H1 (cell line): ENCODE data around the gene TADA2B. TPM values are rescaled to one million over a fixed set of nuclear protein-coding genes. Genes with fewer than 3 reads are reported as not detected.

Experiments
- CTCF ChIA-PET: fragments of 300-600 bp; sonication (Branson Sonifier 250); formaldehyde crosslinking; loops from one replicate; lab custom pipeline; 2021; ENCODE audit not compliant: partially characterized antibody; lab: Charles Lee
- POLR2A ChIA-PET: fragments of 300-600 bp; sonication (Branson Sonifier 250); formaldehyde crosslinking; loops from one replicate; lab custom pipeline; 2021; ENCODE audit warnings: inconsistent platforms; ENCODE audit not compliant: partially characterized antibody; lab: Charles Lee
- DNase-seq, 2 experiments: peaks; one replicate each; pipeline versions ENCODE4 v3.0.0 to v3.0.0-alpha.2; 2010 to 2022; ENCODE audit warnings: low spot score in 2 of 2, low read depth in 1 of 2, mixed read lengths in 1 of 2
- FAIRE-seq: peaks from 2 replicates; lab custom pipeline; 2011; peaks lifted over from hg19 to GRCh38; lab: Jason Lieb, UNC
- H2AFZ ChIP-seq: 2 replicates; pipeline ENCODE4 v1.8.1; 2012; ENCODE audit warnings: low read length, inconsistent platforms
- H2AK5ac ChIP-seq: 2 replicates; pipeline ENCODE4 v1.6.1; 2013; ENCODE audit warnings: low read depth, low read length
- H2BK120ac ChIP-seq: replicated peaks from 2 replicates; pipeline ENCODE3; 2013; ENCODE audit warnings: low read depth, low read length, inconsistent platforms
- H2BK12ac ChIP-seq: 2 replicates; pipeline ENCODE4 v1.6.1; 2013; ENCODE audit warnings: low read depth, low read length
- H2BK15ac ChIP-seq: 2 replicates; pipeline ENCODE4 v1.6.1; 2013; ENCODE audit warnings: low read length
- H2BK20ac ChIP-seq: 2 replicates; pipeline ENCODE4 v1.6.1; 2013; ENCODE audit warnings: low read length
- H2BK5ac ChIP-seq: 2 replicates; pipeline ENCODE4 v1.6.1; 2013; ENCODE audit warnings: low read depth, low read length
- H3K14ac ChIP-seq: 2 replicates; pipeline ENCODE4 v1.6.1; 2013; ENCODE audit warnings: inconsistent platforms; ENCODE audit not compliant: insufficient read length
- H3K18ac ChIP-seq: 2 replicates; pipeline ENCODE4 v1.6.1; 2013; ENCODE audit warnings: low read length; ENCODE audit errors: extremely low read depth
- H3K23ac ChIP-seq: 2 replicates; pipeline ENCODE4 v1.6.1; 2013; ENCODE audit warnings: inconsistent platforms; ENCODE audit not compliant: insufficient read length
- H3K23me2 ChIP-seq: 2 replicates; pipeline ENCODE4 v1.6.1; 2013; ENCODE audit warnings: low read depth, low read length
- H3K27ac ChIP-seq: 2 replicates; pipeline ENCODE4 v1.6.1; 2011; ENCODE audit warnings: low read depth, low read length, inconsistent platforms
- H3K27me3 ChIP-seq, 4 experiments: replicated peaks in 1 of 4; 1 replicate in 1 of 4; 2 replicates in 3 of 4; pipeline versions ENCODE4 v1.6.1 to v1.8.1; 2011 to 2013; ENCODE audit warnings: low read length in 3 of 4, mild to moderate bottlenecking in 3 of 4, inconsistent platforms in 2 of 4, mixed read lengths in 2 of 4, moderate library complexity in 1 of 4; ENCODE audit not compliant: control insufficient read depth in 3 of 4, insufficient read depth in 3 of 4; ENCODE audit errors: extremely low read depth in 1 of 4
- H3K36me3 ChIP-seq, 4 experiments: 2 replicates each; pipeline versions ENCODE4 v1.6.1 to v1.8.1; 2011 to 2013; ENCODE audit warnings: mild to moderate bottlenecking in 4 of 4, low read length in 3 of 4, moderate library complexity in 2 of 4, control low read depth in 1 of 4, inconsistent platforms in 1 of 4; ENCODE audit not compliant: insufficient read depth in 4 of 4, control insufficient read depth in 2 of 4
- H3K4ac ChIP-seq: replicated peaks from 2 replicates; pipeline ENCODE3; 2013; ENCODE audit warnings: low read length, low read depth, mixed read lengths, inconsistent platforms; ENCODE audit not compliant: insufficient read length
- H3K4me1 ChIP-seq, 4 experiments: replicated peaks in 1 of 4; 1 replicate in 1 of 4; 2 replicates in 3 of 4; pipeline versions ENCODE4 v1.6.1 to v1.8.1; 2011 to 2013; ENCODE audit warnings: low read length in 3 of 4, inconsistent platforms in 2 of 4, mixed read lengths in 1 of 4; ENCODE audit not compliant: insufficient read depth in 4 of 4, control insufficient read depth in 3 of 4
- H3K4me2 ChIP-seq, 2 experiments: 2 replicates each; pipeline versions ENCODE4 v1.6.1 to v1.8.1; 2011 to 2013; ENCODE audit warnings: low read depth in 2 of 2, low read length in 2 of 2, control low read depth in 1 of 2, inconsistent platforms in 1 of 2, mild to moderate bottlenecking in 1 of 2; ENCODE audit not compliant: insufficient read depth in 1 of 2
- H3K4me3 ChIP-seq, 4 experiments: fragments of 200-600, 300-600 bp in 1 of 4; sonication (generic), shearing (Covaris generic), sonication (Bioruptor Twin) in 1 of 4; 2 replicates each; pipeline versions ENCODE4 v1.5.1 to v1.8.1; 2011 to 2016; ENCODE audit warnings: low read length in 4 of 4, low read depth in 3 of 4, control low read depth in 2 of 4, inconsistent platforms in 2 of 4, mild to moderate bottlenecking in 2 of 4, mixed read lengths in 1 of 4, moderate library complexity in 1 of 4; ENCODE audit not compliant: insufficient read depth in 2 of 4; ENCODE audit errors: extremely low read depth in 1 of 4
- H3K56ac ChIP-seq: replicated peaks from 2 replicates; pipeline ENCODE3; 2013; ENCODE audit warnings: low read depth, mild to moderate bottlenecking, mixed read lengths, low read length, inconsistent platforms; ENCODE audit not compliant: insufficient read length
- H3K79me1 ChIP-seq: 2 replicates; pipeline ENCODE4 v1.6.1; 2013; ENCODE audit warnings: low read depth, low read length, control low read depth
- H3K79me2 ChIP-seq, 2 experiments: 2 replicates each; pipeline versions ENCODE4 v1.6.1 to v1.8.1; 2012 to 2013; ENCODE audit warnings: low read length in 2 of 2, mild to moderate bottlenecking in 2 of 2, inconsistent platforms in 1 of 2; ENCODE audit not compliant: insufficient read depth in 2 of 2, control insufficient read depth in 1 of 2
- H3K9ac ChIP-seq, 4 experiments: replicated peaks in 1 of 4; 1 replicate in 1 of 4; 2 replicates in 3 of 4; pipeline versions ENCODE4 v1.6.1 to v1.8.1; 2011 to 2013; ENCODE audit warnings: low read depth in 3 of 4, low read length in 3 of 4, control low read depth in 2 of 4, mild to moderate bottlenecking in 2 of 4, moderate library complexity in 2 of 4, inconsistent platforms in 1 of 4; ENCODE audit errors: extremely low read depth in 1 of 4
- H3K9me3 ChIP-seq, 2 experiments: 2 replicates each; pipeline versions ENCODE4 v1.6.1 to v1.8.1; 2012 to 2013; ENCODE audit warnings: mild to moderate bottlenecking in 2 of 2, moderate library complexity in 2 of 2, control low read depth in 1 of 2, inconsistent platforms in 1 of 2, low read depth in 1 of 2, low read length in 1 of 2, mixed read lengths in 1 of 2; ENCODE audit not compliant: insufficient read depth in 2 of 2
- H4K20me1 ChIP-seq, 2 experiments: replicated peaks in 1 of 2; 2 replicates each; pipeline versions ENCODE3 to v1.8.1; 2011 to 2013; ENCODE audit warnings: inconsistent platforms in 2 of 2, low read length in 2 of 2, mild to moderate bottlenecking in 1 of 2; ENCODE audit not compliant: insufficient read depth in 2 of 2, control insufficient read depth in 1 of 2
- H4K5ac ChIP-seq: 2 replicates; pipeline ENCODE4 v1.6.1; 2013; ENCODE audit warnings: low read length, low read depth, mixed read lengths, inconsistent platforms; ENCODE audit not compliant: insufficient read length
- H4K8ac ChIP-seq: 2 replicates; pipeline ENCODE4 v1.8.0; 2013; ENCODE audit warnings: mild to moderate bottlenecking, moderate library complexity, low read length, inconsistent platforms; ENCODE audit not compliant: insufficient read depth; ENCODE audit errors: extremely low read depth
- H4K91ac ChIP-seq: replicated peaks from 2 replicates; pipeline ENCODE3; 2013; ENCODE audit warnings: low read length, mixed read lengths, inconsistent platforms; ENCODE audit not compliant: insufficient read length
- ATF3 ChIP-seq: IDR thresholded peaks from 2 replicates; pipeline ENCODE4 v1.6.1; 2011; ENCODE audit warnings: low read depth, mild to moderate bottlenecking, low read length; ENCODE audit not compliant: insufficient read depth
- E2F6 ChIP-seq: IDR thresholded peaks from 2 replicates; pipeline ENCODE4 v1.6.1; 2012; ENCODE audit warnings: inconsistent platforms
- HDAC2 ChIP-seq, 2 experiments: fragments of 300-600 bp in 1 of 2; sonication (generic) in 1 of 2; IDR thresholded peaks; 2 replicates each; pipeline ENCODE4 v1.6.1; 2011 to 2012; ENCODE audit warnings: low read depth in 2 of 2, low read length in 2 of 2, mild to moderate bottlenecking in 2 of 2, moderate library complexity in 2 of 2, borderline replicate concordance in 1 of 2, inconsistent platforms in 1 of 2
- KDM4A ChIP-seq: IDR thresholded peaks from one replicate; pipeline ENCODE4 v1.7.1; 2012; ENCODE audit warnings: low read depth, mild to moderate bottlenecking, moderate library complexity, low read length, inconsistent platforms; ENCODE audit not compliant: severe bottlenecking
- POLR2A ChIP-seq, 2 experiments: IDR thresholded peaks; 1 replicate in 1 of 2; 2 replicates in 1 of 2; pipeline ENCODE4 v1.6.1; 2011; ENCODE audit warnings: low read depth in 2 of 2, low read length in 2 of 2, mild to moderate bottlenecking in 2 of 2; ENCODE audit errors: control extremely low read depth in 1 of 2
- RNF2 ChIP-seq: fragments of 200-900, 300-1000 bp; sonication (generic); IDR thresholded peaks from 2 replicates; pipeline ENCODE4 v1.7.1; 2016; ENCODE audit warnings: borderline replicate concordance, low read depth, mild to moderate bottlenecking, antibody characterized with exemption, low read length; ENCODE audit not compliant: poor library complexity, severe bottlenecking; ENCODE audit errors: missing control alignments
- SP1 ChIP-seq: IDR thresholded peaks from 2 replicates; pipeline ENCODE4 v1.6.1; 2011; ENCODE audit warnings: low read depth, low read length
- WGBS, 2 experiments: shearing (Covaris generic) in 1 of 2; methylation state at CpG; one replicate each; pipeline versions ENCODE4 v1.1.6 to v1.1.7; 2013 to 2015; ENCODE audit warnings: low lambda C conversion rate in 2 of 2, mixed read lengths in 2 of 2, inconsistent platforms in 1 of 2, low coverage in 1 of 2, missing lambda C conversion rate in 1 of 2; ENCODE audit not compliant: insufficient replicate concordance in 2 of 2, insufficient coverage in 1 of 2, insufficient read length in 1 of 2; ENCODE audit errors: extremely low coverage in 1 of 2, missing lambda C conversion rate in 1 of 2; 5-methylcytosine and 5-hydroxymethylcytosine counted together
- polyA plus RNA-seq, 7 experiments: library from polyadenylated mRNA; depleted of rRNA in 3 of 7; stranded (reverse) in 5 of 7; unstranded in 2 of 7; fragments of >200 nt in 5 of 7; fragments of 200-250 nt in 2 of 7; gene quantifications; 1 replicate in 5 of 7; 2 replicates in 1 of 7; 4 replicates in 1 of 7; pipeline versions ENCODE4 v1.2.1 to v1.2.3, GENCODE V29; 2011 to 2013; ENCODE audit warnings: missing spikeins in 2 of 7, mixed read lengths in 2 of 7
- total RNA-seq: library from RNA; stranded (reverse); fragmentation: NEBNext Ultra II Directional; extraction: Animal tissue kit (Norgen Biotek cat#: 25700); gene quantifications from 2 replicates; pipeline ENCODE4 v1.2.1, GENCODE V29; 2021

Gene TADA2B
- total and polyA plus RNA-seq, 2 of the 8 experiments (the other 6 are each of a cell fraction or from before 2014, with no cell fraction given) = 5.7 to 12.1 TPM

- no peak overlapping the region for H2AK5ac ChIP-seq
- no peak overlapping the region for H3K4ac ChIP-seq
- H3K79me1 ChIP-seq = peaks cover 28% of the 10 kb centered on the region
- no peak overlapping the region for H2BK5ac ChIP-seq
- H2AFZ ChIP-seq = peak overlapping the region; percentile 24; the same call in 1 of the 2 replicates
- H3K36me3 ChIP-seq = no peaks in the 10 kb centered on the region
- H3K23me2 ChIP-seq = peaks cover 13% of the 10 kb centered on the region; the same call in 1 of the 2 replicates
- H4K20me1 ChIP-seq = peaks cover 3 to 31% of the 10 kb centered on the region in 2 experiments
- H4K8ac ChIP-seq = peak overlapping the region; percentile 51
- H3K56ac ChIP-seq = no peak overlapping the region
- peak overlapping the region; percentile 27 to 78 (median 66) for H3K4me3 ChIP-seq
- ChIA-PET CTCF (interaction anchor here (0.8 to 9.7 kb wide), 12 partner anchors 8 to 272 kb away, joined by 3 to 108 read pairs (median 4); partner anchors contain the start of gene GRPEL1), POLR2A (interaction anchor here (0.7 to 5.5 kb wide), 6 partner anchors 15 to 55 kb away, joined by 3 to 36 read pairs (median 4); partner anchors contain the start of gene GRPEL1)
- peaks cover 11 to 29% (median 20%) of the 10 kb centered on the region in 4 experiments for H3K27me3 ChIP-seq
- H3K27ac ChIP-seq = no peak overlapping the region
- no peak overlapping the region for H2BK20ac ChIP-seq
- H4K5ac ChIP-seq = no peak overlapping the region
- no peaks in the 10 kb centered on the region for H3K9me3 ChIP-seq
- 2% methylated on average over 53 of the region's 90 CpGs; no CpG with 5 or more reads in 1 of the 2 experiments for WGBS, 2 experiments
- no peak overlapping the region for H2BK120ac ChIP-seq
- H4K91ac ChIP-seq = no peak overlapping the region
- FAIRE-seq (no peak), DNase-seq (peak; percentile 92 to 96)
- peaks cover 0 to 14% (median 8%) of the 10 kb centered on the region in 4 experiments; a peak in 5 of 7 replicates for H3K4me1 ChIP-seq
- no peak overlapping the region for H3K23ac ChIP-seq
- H3K18ac ChIP-seq = no peak overlapping the region
- H2BK12ac ChIP-seq = no peak overlapping the region
- H3K14ac ChIP-seq = no peak overlapping the region
- H3K4me2 ChIP-seq = peak overlapping the region; percentile 71 to 98
- H2BK15ac ChIP-seq = no peak overlapping the region
- H3K9ac ChIP-seq = peak overlapping the region in 1 of 4 experiments; percentile 95; a peak in 1 of 7 replicates
- peaks cover 3 to 39% of the 10 kb centered on the region in 2 experiments; a peak in 3 of 4 replicates for H3K79me2 ChIP-seq
- no peak for TF ChIP-seq ATF3
- peak; percentile 84 for TF ChIP-seq SP1
- no peak for TF ChIP-seq RNF2
- TF ChIP-seq KDM4A = peak; percentile 65
- TF ChIP-seq E2F6 = peak; percentile 78
- TF ChIP-seq POLR2A (IDR thresholded peaks at IDR 0.05; ENCODE audit: control extremely low read depth in 1 of 2, low read depth in 2 of 2, low read length in 2 of 2) = no peak
- 0 out of 4 replicates have a peak, but pooled peaks of 1 of the 2 experiments have one; percentile 30 for TF ChIP-seq HDAC2 (IDR thresholded peaks at IDR 0.05; ENCODE audit: borderline replicate concordance in 1 of 2, low read depth in 2 of 2, low read length in 2 of 2)
Measured at GRCh38 chr4:7042503-7043283, 479 bp upstream of the TADA2B start.
